HG02885 (cell line): Measurements from ENCODE around the gene KCNQ1.

ENCODE experiments used
- ATAC-seq: cut with Tn5 transposase; IDR thresholded peaks from one replicate; pipeline ENCODE4 v1.9.1; 2021; ENCODE audit warnings: mild to moderate bottlenecking; ENCODE audit not compliant: unreplicated experiment, poor library complexity

KCNQ1 gene

GRCh38 chr11:2870460-2870859 lies 425.7 kb downstream of the KCNQ1 start:
- no peak for ATAC-seq

- ATAC-seq = no peak
These were observed 426.3 kb downstream of the KCNQ1 start for GRCh38 chr11:2870969-2871680.

- no peak for ATAC-seq
These were observed 430.2 kb downstream of the KCNQ1 start for GRCh38 chr11:2874963-2875362.

- no peak for ATAC-seq
These were observed 432.7 kb downstream of the KCNQ1 start for GRCh38 chr11:2877474-2877873.

- no peak for ATAC-seq
These were observed 434.0 kb downstream of the KCNQ1 start for GRCh38 chr11:2878782-2879181.

GRCh38 chr11:2880646-2881045 lies 435.8 kb downstream of the KCNQ1 start:
- no peak for ATAC-seq

- no peak for ATAC-seq
These were observed 436.5 kb downstream of the KCNQ1 start for GRCh38 chr11:2881076-2881980.

GRCh38 chr11:2881981-2882375 lies 437.2 kb downstream of the KCNQ1 start:
- ATAC-seq = no peak

GRCh38 chr11:2882396-2883110 lies 437.7 kb downstream of the KCNQ1 start:
- no peak for ATAC-seq

- no peak for ATAC-seq
These were observed 438.8 kb downstream of the KCNQ1 start for GRCh38 chr11:2883640-2883978.

- no peak for ATAC-seq
These were observed 439.4 kb downstream of the KCNQ1 start for GRCh38 chr11:2883979-2884815.

- ATAC-seq = no peak
These were observed 440.3 kb downstream of the KCNQ1 start for GRCh38 chr11:2885017-2885677.

GRCh38 chr11:2885678-2886081 lies 440.9 kb downstream of the KCNQ1 start, which contains the start of gene CDKN1C:
Gene CDKN1C, minus strand, starts transcription at chr11:2885775. Its CDS starts 319 bp downstream, at chr11:2885456.
- ATAC-seq = peak; percentile 85

GRCh38 chr11:2886191-2886894 lies 441.5 kb downstream of the KCNQ1 start:
- peak; percentile 4 for ATAC-seq

- no peak for ATAC-seq
These were observed 442.1 kb downstream of the KCNQ1 start for GRCh38 chr11:2886936-2887335.

GRCh38 chr11:2887515-2888195 lies 442.8 kb downstream of the KCNQ1 start:
- no peak for ATAC-seq

- no peak for ATAC-seq
These were observed 443.6 kb downstream of the KCNQ1 start for GRCh38 chr11:2888266-2888968.
